ENCODE measurements around the gene FAM222B.

GRCh38 chr17:28854457-28855335 is 12.1 kb upstream of the FAM222B start, which contains the start of gene ERAL1:
- TF ChIP-seq, protein P1, sequence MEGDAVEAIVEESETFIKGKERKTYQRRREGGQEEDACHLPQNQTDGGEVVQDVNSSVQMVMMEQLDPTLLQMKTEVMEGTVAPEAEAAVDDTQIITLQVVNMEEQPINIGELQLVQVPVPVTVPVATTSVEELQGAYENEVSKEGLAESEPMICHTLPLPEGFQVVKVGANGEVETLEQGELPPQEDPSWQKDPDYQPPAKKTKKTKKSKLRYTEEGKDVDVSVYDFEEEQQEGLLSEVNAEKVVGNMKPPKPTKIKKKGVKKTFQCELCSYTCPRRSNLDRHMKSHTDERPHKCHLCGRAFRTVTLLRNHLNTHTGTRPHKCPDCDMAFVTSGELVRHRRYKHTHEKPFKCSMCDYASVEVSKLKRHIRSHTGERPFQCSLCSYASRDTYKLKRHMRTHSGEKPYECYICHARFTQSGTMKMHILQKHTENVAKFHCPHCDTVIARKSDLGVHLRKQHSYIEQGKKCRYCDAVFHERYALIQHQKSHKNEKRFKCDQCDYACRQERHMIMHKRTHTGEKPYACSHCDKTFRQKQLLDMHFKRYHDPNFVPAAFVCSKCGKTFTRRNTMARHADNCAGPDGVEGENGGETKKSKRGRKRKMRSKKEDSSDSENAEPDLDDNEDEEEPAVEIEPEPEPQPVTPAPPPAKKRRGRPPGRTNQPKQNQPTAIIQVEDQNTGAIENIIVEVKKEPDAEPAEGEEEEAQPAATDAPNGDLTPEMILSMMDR (IDR thresholded peaks at IDR 0.05): no peak
- TF ChIP-seq POLR2A (IDR thresholded peaks at IDR 0.05): peak in 1 of 2 donors; percentile 34

All from suprapubic skin (tissue), 3 donors.